ENCODE data around the gene MED13. TPM values are rescaled to one million over a fixed set of nuclear protein-coding genes. Genes with fewer than 3 reads are reported as not detected.

The MED13 gene
- total RNA-seq, 1 experiment from 2014 or later, result 60.7 TPM

DNA sequence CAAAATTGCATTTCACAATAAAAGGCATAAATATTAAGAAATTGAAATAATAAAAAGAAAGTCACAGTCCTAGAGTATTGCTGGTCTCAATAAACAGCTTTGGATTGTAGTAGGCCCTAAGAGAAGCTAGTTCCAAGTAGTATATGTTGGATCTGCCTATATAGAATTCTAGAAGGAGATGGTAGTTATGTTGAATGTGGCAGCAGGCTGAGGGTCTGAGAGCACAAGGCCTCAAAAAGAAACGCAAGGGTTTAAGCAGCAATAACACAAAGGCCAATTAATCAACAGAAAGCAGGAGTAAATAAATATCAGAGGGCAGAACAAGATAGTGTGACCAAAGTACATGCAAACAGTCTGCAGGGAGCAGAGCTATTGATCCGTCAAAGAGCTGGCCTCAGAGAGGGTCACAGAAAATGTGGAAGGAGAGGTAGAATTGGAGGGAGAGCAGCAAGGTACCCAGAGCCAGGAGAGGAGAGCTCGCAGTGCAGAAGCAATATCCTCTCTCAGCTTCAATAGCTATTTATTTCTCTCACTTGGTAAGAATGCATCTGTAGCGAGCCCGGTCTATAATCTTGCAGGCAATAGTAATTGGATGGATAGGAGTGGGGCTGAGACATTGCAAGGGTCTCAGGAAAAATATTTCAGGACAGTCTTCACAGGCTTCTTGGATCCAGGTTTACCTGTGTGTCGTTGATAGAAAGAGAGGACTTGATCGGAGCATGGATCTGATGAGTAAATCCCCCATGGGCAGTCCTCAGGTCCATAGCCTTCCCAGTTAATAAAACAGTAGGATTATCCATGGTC, 25.1 kb upstream of the MED13 start:
- no peaks in the 10 kb centered on the region for H3K4me1 Mint-ChIP-seq
- no peaks in the 10 kb centered on the region for H3K23me2 ChIP-seq (ENCODE audit: insufficient read length, low read depth, low read length, poor library complexity, severe bottlenecking)
- no peak overlapping the region for H3K9ac ChIP-seq (ENCODE audit: extremely low read depth, insufficient read length, low read length)
- no peaks in the 10 kb centered on the region for H3K79me1 ChIP-seq (ENCODE audit: insufficient read depth, low read depth, low read length, poor library complexity, severe bottlenecking)
- no peak overlapping the region for H3T11ph ChIP-seq (ENCODE audit: low read length)
- H2AFZ ChIP-seq (ENCODE audit: low read length), result no peak overlapping the region
- no peak overlapping the region for H3K4ac ChIP-seq (ENCODE audit: low read depth, low read length)
- H2BK120ac ChIP-seq (ENCODE audit: low read depth, low read length, poor library complexity, severe bottlenecking), result no peak overlapping the region
- no peak overlapping the region for H3K56ac ChIP-seq (ENCODE audit: insufficient read length, low read depth, low read length)
- H3K27me3 ChIP-seq (ENCODE audit: insufficient read depth, low read length), result no peaks in the 10 kb centered on the region
- no peak overlapping the region for H3K23ac ChIP-seq (ENCODE audit: insufficient read length, low read depth, low read length)
- no peak overlapping the region for H4K8ac ChIP-seq (replicated peaks; ENCODE audit: insufficient read length, low read depth, low read length)
- no peak overlapping the region for H3K27ac ChIP-seq (ENCODE audit: insufficient read length, low read depth, low read length)
- H3K4me1 ChIP-seq (ENCODE audit: insufficient read depth, low read length), result no peaks in the 10 kb centered on the region
- no peaks in the 10 kb centered on the region for H3K79me2 ChIP-seq (ENCODE audit: insufficient read depth, low read length)
- no peaks in the 10 kb centered on the region for H4K20me1 ChIP-seq (ENCODE audit: control insufficient read depth, insufficient read depth, insufficient read length)
- TF ChIP-seq CTCF (conservative IDR thresholded peaks at IDR 0.05), result no peak
- H2BK20ac ChIP-seq (ENCODE audit: low read depth, low read length, poor library complexity, severe bottlenecking), result no peak overlapping the region
- no peak overlapping the region for H4K91ac ChIP-seq (ENCODE audit: insufficient read length, low read depth, low read length)
- no peaks in the 10 kb centered on the region for H3K36me3 Mint-ChIP-seq (ENCODE audit: insufficient read depth in 1 of 3, low read depth in 3 of 3)
- no peak overlapping the region for H3K14ac ChIP-seq (ENCODE audit: insufficient read depth, low read length)
- H4K5ac ChIP-seq (ENCODE audit: insufficient read length, low read depth, low read length), result no peak overlapping the region
- no peak overlapping the region for H2BK12ac ChIP-seq (ENCODE audit: insufficient read length, low read depth, low read length)
- no peak overlapping the region for H2AK5ac ChIP-seq (ENCODE audit: insufficient read length, low read length)
- H3K27me3 Mint-ChIP-seq (ENCODE audit: low read depth), result no peaks in the 10 kb centered on the region
- H3K9me3 ChIP-seq (ENCODE audit: control insufficient read depth, low read depth, low read length), result no peaks in the 10 kb centered on the region
- H3K4me2 ChIP-seq (ENCODE audit: insufficient read depth, insufficient read length, low read length), result no peak overlapping the region
- no peak overlapping the region for H2BK5ac ChIP-seq (ENCODE audit: insufficient read length, low read length)
- DNase-seq, result no peak
- H3K9me3 Mint-ChIP-seq, result no peaks in the 10 kb centered on the region
- H3K27ac Mint-ChIP-seq, result no peak overlapping the region
- no peak overlapping the region for H3K4me3 Mint-ChIP-seq
- H3K18ac ChIP-seq (ENCODE audit: insufficient read length, low read depth, low read length), result no peak overlapping the region
- H2BK15ac ChIP-seq (ENCODE audit: low read depth, low read length), result no peak overlapping the region
- WGBS (ENCODE audit: extremely low coverage, insufficient read length, low lambda C conversion rate), result no CpG with 5 or more reads among the region's 7 CpGs

Measured in H9 (cell line).